ENCODE results near the gene ASAP2.

ASAP2 gene

DNA sequence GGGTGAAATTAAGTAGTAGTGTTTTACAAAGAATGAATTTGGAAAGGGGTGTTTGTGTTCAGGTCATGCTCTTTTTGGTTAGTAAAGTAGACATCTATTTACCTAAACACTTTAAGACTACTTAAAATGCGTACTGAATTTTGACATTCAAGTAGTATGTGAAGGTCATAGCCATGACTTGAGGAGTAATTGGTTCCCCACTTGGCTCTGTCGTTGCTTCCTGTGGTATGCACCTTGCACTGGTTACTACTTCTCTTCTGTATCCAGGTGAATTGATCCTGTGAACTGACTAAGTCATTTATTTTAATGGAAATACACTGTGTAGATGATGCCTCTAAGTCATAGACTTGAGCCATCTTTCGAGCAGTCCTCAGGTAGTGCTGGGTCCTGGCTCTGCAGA lies 118.8 kb downstream of the ASAP2 start:
- FAIRE-seq (no peak), DNase-seq (ENCODE audit: insufficient read length, low spot score) (no peak)
- TF ChIP-seq PAX5 (IDR thresholded peaks at IDR 0.05; ENCODE audit: insufficient read depth, low read length, severe bottlenecking) (no peak), TAF1 (IDR thresholded peaks at IDR 0.05; ENCODE audit: low read depth, low read length) (no peak), POLR2A (IDR thresholded peaks at IDR 0.05; ENCODE audit: low read depth, low read length) (no peak), SPI1 (IDR thresholded peaks at IDR 0.05; ENCODE audit: low read depth, low read length) (no peak), POU2F2 (IDR thresholded peaks at IDR 0.05; ENCODE audit: low read depth, low read length) (no peak), POLR2AphosphoS5 (IDR thresholded peaks at IDR 0.05; ENCODE audit: low read depth, low read length) (no peak)

DNA sequence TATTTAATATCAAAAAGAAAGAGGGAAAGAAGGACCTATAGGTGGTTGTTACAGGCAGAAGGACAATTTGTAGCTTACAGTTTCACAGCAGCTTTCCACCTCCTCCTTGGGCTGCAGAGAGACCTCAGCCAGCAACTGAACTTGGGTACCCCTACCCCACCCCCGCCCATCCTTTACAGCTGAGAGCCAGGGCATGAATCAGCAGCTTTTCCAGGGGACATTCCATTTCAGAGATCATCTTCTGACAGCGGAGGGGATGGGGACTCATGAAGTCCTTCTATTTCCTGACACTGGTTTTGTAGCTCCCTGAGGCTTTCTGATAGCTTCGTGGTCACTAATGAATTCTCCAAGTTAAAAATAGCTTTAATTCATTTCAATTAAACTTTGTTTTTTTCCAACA lies 120.4 kb downstream of the ASAP2 start:
- FAIRE-seq, result no peak
- DNase-seq (ENCODE audit: insufficient read length, low spot score), result no peak
- TF ChIP-seq POLR2A (IDR thresholded peaks at IDR 0.05; ENCODE audit: low read depth, low read length) (no peak), POU2F2 (IDR thresholded peaks at IDR 0.05; ENCODE audit: low read depth, low read length) (no peak), POLR2AphosphoS5 (IDR thresholded peaks at IDR 0.05; ENCODE audit: low read depth, low read length) (no peak), SPI1 (IDR thresholded peaks at IDR 0.05; ENCODE audit: low read depth, low read length) (no peak), TAF1 (IDR thresholded peaks at IDR 0.05; ENCODE audit: low read depth, low read length) (no peak), PAX5 (IDR thresholded peaks at IDR 0.05; ENCODE audit: insufficient read depth, low read length, severe bottlenecking) (no peak)

DNA sequence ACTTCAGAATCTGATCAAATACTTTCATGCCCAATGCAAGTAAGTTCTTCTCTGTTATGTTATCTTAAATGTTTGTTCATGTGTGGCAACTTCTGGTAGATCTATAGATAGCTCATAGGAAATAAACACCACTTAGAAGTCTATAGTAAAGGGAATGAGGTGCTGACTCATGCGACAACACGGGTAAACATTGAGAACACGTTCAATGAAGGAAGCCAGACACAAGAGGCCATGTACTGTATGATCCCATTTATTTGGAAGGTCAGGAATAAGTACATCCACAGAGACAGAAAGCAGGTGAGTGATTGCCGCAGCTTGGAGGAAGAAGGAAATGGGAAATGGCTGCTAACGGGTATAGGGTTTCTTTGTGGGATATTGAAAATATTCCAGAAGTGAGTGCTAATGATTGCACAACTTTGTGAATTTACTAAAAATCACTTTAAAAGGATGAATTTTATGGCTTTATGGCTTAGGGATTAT lies 121.3 kb downstream of the ASAP2 start:
- TF ChIP-seq POLR2A (IDR thresholded peaks at IDR 0.05; ENCODE audit: low read depth, low read length), result no peak
- no peak for TF ChIP-seq POLR2AphosphoS5 (IDR thresholded peaks at IDR 0.05; ENCODE audit: low read depth, low read length)
- no peak for FAIRE-seq
- no peak for DNase-seq (ENCODE audit: insufficient read length, low spot score)

DNA sequence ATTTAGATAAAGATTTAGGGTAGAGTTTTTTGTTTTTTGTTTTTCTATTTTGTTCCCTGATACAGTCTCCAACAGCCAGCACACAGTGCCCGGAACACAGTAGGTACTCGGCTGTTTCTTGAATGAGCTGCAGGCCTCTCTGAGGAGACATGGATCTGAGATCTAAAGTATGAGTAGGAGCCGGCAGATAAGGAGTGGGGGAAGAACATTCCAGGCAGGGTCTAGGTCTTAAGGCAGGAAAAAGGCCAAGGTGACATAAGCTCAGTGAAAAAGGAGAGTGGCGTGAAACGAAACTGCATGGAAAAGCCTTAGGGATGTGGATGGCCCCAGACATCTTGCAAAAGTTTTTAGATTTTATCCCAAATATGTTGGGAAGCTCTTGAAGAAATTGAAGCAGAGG lies 122.3 kb downstream of the ASAP2 start:
- TF ChIP-seq PAX5 (IDR thresholded peaks at IDR 0.05; ENCODE audit: insufficient read depth, low read length, severe bottlenecking) (no peak), POLR2A (IDR thresholded peaks at IDR 0.05; ENCODE audit: low read depth, low read length) (no peak), SPI1 (IDR thresholded peaks at IDR 0.05; ENCODE audit: low read depth, low read length) (no peak), TAF1 (IDR thresholded peaks at IDR 0.05; ENCODE audit: low read depth, low read length) (no peak)
- DNase-seq (ENCODE audit: insufficient read length, low spot score) (no peak), FAIRE-seq (no peak)

DNA sequence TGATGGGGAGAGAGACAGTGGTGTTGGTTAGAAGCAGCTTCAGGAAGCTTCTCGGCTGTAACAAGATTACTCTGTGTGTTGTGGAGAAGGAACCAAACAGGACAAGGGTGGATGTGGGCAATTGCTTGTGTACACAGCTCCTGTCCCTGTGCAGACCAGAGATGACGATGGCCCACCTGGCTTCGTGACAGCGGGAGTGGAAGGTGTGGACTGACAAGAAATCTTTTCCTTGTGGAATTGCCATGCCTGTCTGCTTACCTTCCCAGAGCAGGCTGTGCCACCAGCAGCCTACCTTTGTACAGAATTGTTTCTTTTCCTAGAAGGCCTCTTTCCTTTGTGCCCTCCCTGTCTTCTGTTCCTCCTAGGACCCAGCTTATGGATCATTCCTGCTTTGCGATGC lies 122.9 kb downstream of the ASAP2 start:
- TF ChIP-seq POLR2A (IDR thresholded peaks at IDR 0.05; ENCODE audit: low read depth, low read length), result no peak
- TF ChIP-seq SPI1 (IDR thresholded peaks at IDR 0.05; ENCODE audit: low read depth, low read length), result no peak
- TF ChIP-seq PAX5 (IDR thresholded peaks at IDR 0.05; ENCODE audit: insufficient read depth, low read length, severe bottlenecking), result no peak
- no peak for TF ChIP-seq TAF1 (IDR thresholded peaks at IDR 0.05; ENCODE audit: low read depth, low read length)
- TF ChIP-seq POLR2AphosphoS5 (IDR thresholded peaks at IDR 0.05; ENCODE audit: low read depth, low read length), result no peak
- no peak for TF ChIP-seq POU2F2 (IDR thresholded peaks at IDR 0.05; ENCODE audit: low read depth, low read length)
- FAIRE-seq (no peak), DNase-seq (ENCODE audit: insufficient read length, low spot score) (no peak)

DNA sequence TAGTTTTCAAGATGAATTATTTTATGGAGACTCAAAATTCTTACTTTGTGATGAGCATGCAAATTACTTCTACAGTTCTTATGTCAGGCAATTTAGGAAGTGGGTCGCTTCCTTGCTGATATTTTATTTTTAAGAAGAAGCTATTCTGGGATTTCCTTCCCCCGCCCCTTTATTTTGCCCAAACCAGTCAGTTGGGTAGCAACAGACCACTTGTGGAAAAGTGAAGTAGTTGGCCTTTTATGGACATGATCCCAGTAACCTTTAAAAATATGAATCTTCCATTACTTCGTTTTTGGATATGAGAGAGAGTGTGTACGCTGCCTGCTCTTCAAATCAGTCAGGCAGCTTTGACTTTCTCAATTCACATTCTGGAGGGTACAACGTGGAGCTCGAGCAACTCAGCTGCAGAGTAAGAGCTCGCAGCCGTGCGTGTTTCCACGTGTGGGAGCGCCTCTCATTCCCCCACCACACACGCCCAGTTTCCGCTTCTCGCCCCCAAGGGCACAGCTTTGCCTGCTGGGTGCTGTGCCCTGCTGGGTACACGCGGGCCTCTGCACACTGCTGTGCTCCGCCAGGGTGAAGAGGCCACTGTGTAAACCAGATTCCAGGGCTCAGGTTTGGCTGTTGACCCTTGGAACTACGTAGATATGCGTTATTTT lies 124.1 kb downstream of the ASAP2 start:
- FAIRE-seq, result no peak
- TF ChIP-seq TAF1 (IDR thresholded peaks at IDR 0.05; ENCODE audit: low read depth, low read length) (no peak), POU2F2 (IDR thresholded peaks at IDR 0.05; ENCODE audit: low read depth, low read length) (no peak), SPI1 (IDR thresholded peaks at IDR 0.05; ENCODE audit: low read depth, low read length) (no peak), POLR2A (IDR thresholded peaks at IDR 0.05; ENCODE audit: low read depth, low read length) (no peak), PAX5 (IDR thresholded peaks at IDR 0.05; ENCODE audit: insufficient read depth, low read length, severe bottlenecking) (no peak), POLR2AphosphoS5 (IDR thresholded peaks at IDR 0.05; ENCODE audit: low read depth, low read length) (no peak)
- no peak for DNase-seq (ENCODE audit: insufficient read length, low spot score)

DNA sequence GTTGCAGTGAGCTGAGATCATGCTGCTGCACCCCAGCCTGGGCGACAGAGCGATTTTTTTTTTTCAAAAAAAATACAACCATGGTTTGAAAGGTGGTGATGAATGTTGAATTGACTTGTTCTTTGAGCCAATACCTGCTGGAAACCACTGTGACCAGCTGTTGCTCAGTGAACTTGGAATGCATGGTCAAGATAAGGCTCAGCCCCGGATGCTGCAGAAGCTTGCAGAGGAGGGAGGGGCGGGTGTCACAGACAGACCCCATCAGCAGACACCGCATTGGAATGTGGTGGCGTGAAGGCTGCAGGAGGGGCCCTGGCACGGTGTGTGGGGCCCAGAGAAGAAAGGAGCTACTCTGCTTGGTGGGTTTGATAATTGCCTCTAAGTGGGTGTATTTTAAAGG lies 125.1 kb downstream of the ASAP2 start:
- FAIRE-seq (no peak), DNase-seq (ENCODE audit: insufficient read length, low spot score) (no peak)
- no peak for TF ChIP-seq POLR2AphosphoS5 (IDR thresholded peaks at IDR 0.05; ENCODE audit: low read depth, low read length)

- no peak for FAIRE-seq
- no peak for DNase-seq (ENCODE audit: insufficient read length, low spot score)
- no peak for TF ChIP-seq POLR2AphosphoS5 (IDR thresholded peaks at IDR 0.05; ENCODE audit: low read depth, low read length)
- no peak for TF ChIP-seq POLR2A (IDR thresholded peaks at IDR 0.05; ENCODE audit: low read depth, low read length)
- no peak for TF ChIP-seq TAF1 (IDR thresholded peaks at IDR 0.05; ENCODE audit: low read depth, low read length)
- TF ChIP-seq POU2F2 (IDR thresholded peaks at IDR 0.05; ENCODE audit: low read depth, low read length), result no peak
- TF ChIP-seq PAX5 (IDR thresholded peaks at IDR 0.05; ENCODE audit: insufficient read depth, low read length, severe bottlenecking), result no peak
- TF ChIP-seq SPI1 (IDR thresholded peaks at IDR 0.05; ENCODE audit: low read depth, low read length), result no peak
Measured at GRCh38 chr2:9332136-9332852, 125.7 kb downstream of the ASAP2 start.

- TF ChIP-seq TAF1 (IDR thresholded peaks at IDR 0.05; ENCODE audit: low read depth, low read length) (no peak), POU2F2 (IDR thresholded peaks at IDR 0.05; ENCODE audit: low read depth, low read length) (no peak)
- FAIRE-seq (no peak), DNase-seq (ENCODE audit: insufficient read length, low spot score) (no peak)
Measured at GRCh38 chr2:9332853-9333245, 126.2 kb downstream of the ASAP2 start.

- TF ChIP-seq POU2F2 (IDR thresholded peaks at IDR 0.05; ENCODE audit: low read depth, low read length), result no peak
- no peak for TF ChIP-seq SPI1 (IDR thresholded peaks at IDR 0.05; ENCODE audit: low read depth, low read length)
- TF ChIP-seq POLR2AphosphoS5 (IDR thresholded peaks at IDR 0.05; ENCODE audit: low read depth, low read length), result no peak
- no peak for TF ChIP-seq PAX5 (IDR thresholded peaks at IDR 0.05; ENCODE audit: insufficient read depth, low read length, severe bottlenecking)
- DNase-seq (ENCODE audit: insufficient read length, low spot score), result no peak
- no peak for FAIRE-seq
Measured at GRCh38 chr2:9333591-9334171, 127.1 kb downstream of the ASAP2 start.
